NB4 (cell line): ENCODE data around the gene ERBB4.
A peak's percentile ranks its signal among the peaks of the same experiment; 100 is the strongest.

Experiments used
- DNase-seq: peaks from one replicate; pipeline ENCODE4 v3.0.0; 2010; ENCODE audit warnings: low read depth
- H3K4me3 ChIP-seq: one replicate; pipeline ENCODE4 v1.5.1; 2011; ENCODE audit warnings: mild to moderate bottlenecking, low read depth, low read length, moderate library complexity
- CTCF ChIP-seq: IDR thresholded peaks from one replicate; pipeline ENCODE4 v1.5.1; 2012; ENCODE audit warnings: low read depth, low read length
- MAX ChIP-seq: IDR thresholded peaks from 2 replicates; pipeline ENCODE4 v1.6.1; 2011; ENCODE audit warnings: low read depth, low read length
- MYC ChIP-seq: IDR thresholded peaks from 2 replicates; pipeline ENCODE4 v1.6.1; 2011; ENCODE audit warnings: low read depth, low read length
- POLR2A ChIP-seq: IDR thresholded peaks from 2 replicates; pipeline ENCODE4 v1.6.1; 2011; ENCODE audit warnings: mild to moderate bottlenecking; ENCODE audit not compliant: insufficient read length; ENCODE audit errors: extremely low read depth

Gene ERBB4

GRCh38 chr2:212073360-212073759, 465.2 kb downstream of the ERBB4 start:
- DNase-seq, result no peak
- H3K4me3 ChIP-seq, result no peak overlapping the region
- no peak for TF ChIP-seq CTCF
- TF ChIP-seq MAX, result no peak
- TF ChIP-seq MYC, result no peak
- TF ChIP-seq POLR2A, result no peak

- H3K4me3 ChIP-seq, result no peak overlapping the region
- TF ChIP-seq POLR2A, result no peak
- TF ChIP-seq MYC, result no peak
- no peak for DNase-seq
Measured at GRCh38 chr2:212066546-212066945, 472.1 kb downstream of the ERBB4 start.

GRCh38 chr2:212064318-212064717, 474.3 kb downstream of the ERBB4 start:
- TF ChIP-seq MYC (no peak), CTCF (no peak), POLR2A (no peak), MAX (no peak)
- no peak for DNase-seq

GRCh38 chr2:212052412-212053159, 486.0 kb downstream of the ERBB4 start:
- H3K4me3 ChIP-seq, result no peak overlapping the region
- TF ChIP-seq CTCF, result no peak
- TF ChIP-seq POLR2A, result no peak
- TF ChIP-seq MAX, result no peak
- TF ChIP-seq MYC, result no peak
- peak; percentile 71 for DNase-seq

More at GRCh38 chr2:212064318-212064717, 474.3 kb downstream of the ERBB4 start:
- no peak overlapping the region for H3K4me3 ChIP-seq

- no peak for DNase-seq
- H3K4me3 ChIP-seq, result no peak overlapping the region
- TF ChIP-seq MAX (no peak), POLR2A (no peak), CTCF (no peak), MYC (no peak)
Measured at GRCh38 chr2:212050871-212051270, 487.7 kb downstream of the ERBB4 start.

- TF ChIP-seq MYC (no peak), POLR2A (no peak), CTCF (no peak), MAX (no peak)
- DNase-seq, result no peak
- H3K4me3 ChIP-seq, result no peak overlapping the region
Measured at GRCh38 chr2:212042562-212042961, 496.0 kb downstream of the ERBB4 start.
